T-cell (primary cell): ENCODE data around the gene INPP5A. TPM values are rescaled to one million over a fixed set of nuclear protein-coding genes. Genes with fewer than 3 reads are reported as not detected.

Experiments used
- ATAC-seq, 4 experiments: fragments of 200-7000 bp in 3 of 4; fragments of 150-1000 bp in 1 of 4; cut with Tn5 transposase; replicated peaks in 1 of 4; 1 replicate in 3 of 4; 2 replicates in 1 of 4; pipeline ENCODE4 v1.10.0; 2021; ENCODE audit warnings: moderate library complexity in 3 of 4, mild to moderate bottlenecking in 2 of 4, moderate number of reproducible peaks in 1 of 4
- CTCF ChIA-PET, 2 donors: fragments of 300-600 bp; sonication (Branson Sonifier 250); formaldehyde crosslinking; loops; one replicate each; lab custom pipeline; 2022; ENCODE audit warnings: antibody characterized with exemption in 2 of 2; lab: Charles Lee
- POLR2A ChIA-PET, 2 donors: fragments of 300-600 bp; sonication (Branson Sonifier 250); formaldehyde crosslinking; loops; one replicate each; lab custom pipeline; 2022; ENCODE audit warnings: antibody characterized with exemption in 2 of 2; lab: Charles Lee
- DNase-seq, 35 experiments: peaks; one replicate each; pipeline versions ENCODE4 v3.0.0 to v3.0.0-alpha.2; 2013 to 2023
- H3K27ac ChIP-seq: one replicate; pipeline ENCODE4 v1.5.1; 2013; ENCODE audit warnings: low read length
- H3K27me3 ChIP-seq, 2 experiments: replicated peaks in 1 of 2; 1 replicate in 1 of 2; 2 replicates in 1 of 2; pipeline versions ENCODE4 v1.6.1 to v1.7.0; 2013; ENCODE audit warnings: low read length in 1 of 2, mixed read lengths in 1 of 2; ENCODE audit not compliant: control insufficient read depth in 2 of 2, insufficient read depth in 2 of 2; ENCODE audit errors: extremely low read depth in 1 of 2
- H3K36me3 ChIP-seq, 2 donors: 1 replicate in 1 of 2; 2 replicates in 1 of 2; pipeline versions ENCODE4 v1.6.1 to v1.7.0; 2013; ENCODE audit warnings: low read length in 1 of 2; ENCODE audit not compliant: control insufficient read depth in 2 of 2, insufficient read depth in 1 of 2; ENCODE audit errors: extremely low read depth in 1 of 2
- H3K4me1 ChIP-seq, 2 experiments: 1 replicate in 1 of 2; 2 replicates in 1 of 2; pipeline versions ENCODE4 v1.6.1 to v1.7.0; 2013; ENCODE audit warnings: low read length in 2 of 2, mixed read lengths in 1 of 2; ENCODE audit not compliant: insufficient read depth in 2 of 2, control insufficient read depth in 1 of 2; ENCODE audit errors: extremely low read depth in 1 of 2
- H3K4me3 ChIP-seq, 2 donors: 1 replicate in 1 of 2; 2 replicates in 1 of 2; pipeline versions ENCODE4 v1.5.1 to v1.7.0; 2013; ENCODE audit warnings: mild to moderate bottlenecking in 2 of 2, low read length in 1 of 2, moderate library complexity in 1 of 2; ENCODE audit not compliant: control insufficient read depth in 1 of 2; ENCODE audit errors: extremely low read depth in 1 of 2
- H3K9me3 ChIP-seq: 2 replicates; pipeline ENCODE4 v1.7.0; 2013
- H3K27ac Mint-ChIP-seq, 2 donors: one replicate each; pipeline ENCODE4 v1.8.0; 2020 to 2021; ENCODE audit warnings: mild to moderate bottlenecking in 2 of 2, mixed read lengths in 2 of 2
- H3K27me3 Mint-ChIP-seq, 2 donors: one replicate each; pipeline ENCODE4 v1.8.0; 2021 to 2022; ENCODE audit warnings: mixed read lengths in 2 of 2
- H3K36me3 Mint-ChIP-seq: one replicate; pipeline ENCODE4 v1.8.0; 2021; ENCODE audit warnings: mixed read lengths
- H3K4me1 Mint-ChIP-seq, 3 donors: one replicate each; pipeline ENCODE4 v1.8.0; 2020 to 2022; ENCODE audit warnings: mixed read lengths in 3 of 3, mild to moderate bottlenecking in 1 of 3
- H3K4me3 Mint-ChIP-seq, 3 donors: one replicate each; pipeline ENCODE4 v1.8.0; 2020 to 2022; ENCODE audit warnings: mild to moderate bottlenecking in 3 of 3, mixed read lengths in 3 of 3, moderate library complexity in 3 of 3
- H3K9me3 Mint-ChIP-seq, 3 donors: one replicate each; pipeline ENCODE4 v1.8.0; 2020 to 2022; ENCODE audit warnings: mixed read lengths in 3 of 3
- WGBS: methylation state at CpG from one replicate; pipeline ENCODE4 v1.1.5; 2013; ENCODE audit warnings: missing lambda C conversion rate; ENCODE audit not compliant: insufficient coverage; 5-methylcytosine and 5-hydroxymethylcytosine counted together
- total RNA-seq, 35 experiments: library from RNA in 6 of 35; stranded (reverse) in 6 of 35; fragments of 120-200 nt in 1 of 35; gene quantifications; one replicate each; pipeline versions ENCODE4 v1.2.1 to v1.2.4 and lab custom pipeline; 2013 to 2026

INPP5A gene
- total RNA-seq, 5 donors from 2014 or later (not counting 1 experiment from before 2014, with no cell fraction given) = 20.9 to 23.1 (median 22.9) TPM

DNA sequence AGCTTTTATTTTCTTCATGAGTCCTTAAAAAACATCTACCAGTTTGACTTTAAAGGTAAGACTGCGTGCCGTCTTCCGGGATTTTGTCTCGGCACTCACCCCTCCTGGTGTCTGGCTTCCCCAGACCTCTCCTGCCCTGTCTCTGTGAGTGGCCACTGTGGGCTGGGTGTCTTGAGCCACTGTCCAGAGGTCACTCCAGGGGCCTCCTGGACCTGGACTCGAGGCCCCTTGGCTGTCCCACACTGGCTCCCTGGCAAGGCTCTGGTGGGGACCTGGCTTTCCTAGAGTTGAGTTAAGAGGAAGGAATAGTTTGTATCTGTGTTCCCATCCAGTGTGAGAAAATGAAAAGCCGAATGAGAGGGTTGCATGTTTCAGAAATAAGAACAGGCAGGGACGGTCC lies 152.8 kb downstream of the INPP5A start:
- Mint-ChIP-seq H3K27ac (no peak overlapping the region), H3K4me1 (peaks cover 0 to 5% (median under 1%) of the 10 kb centered on the region in 3 donors), H3K36me3 (peaks cover 40% of the 10 kb centered on the region), H3K9me3 (peaks cover 5 to 24% (median 6%) of the 10 kb centered on the region in 3 donors), H3K27me3 (no peaks in the 10 kb centered on the region), H3K4me3 (no peak overlapping the region)
- Histone ChIP-seq H3K36me3 (peaks cover 0 to 7% of the 10 kb centered on the region in 2 donors), H3K27me3 (no peaks in the 10 kb centered on the region), H3K4me3 (no peak overlapping the region), H3K9me3 (peaks cover 4% of the 10 kb centered on the region), H3K27ac (no peak overlapping the region), H3K4me1 (peaks cover 0 to 7% of the 10 kb centered on the region in 2 experiments)
- no peak for ATAC-seq
- over 99% methylated on average over 6 of the region's 7 CpGs for WGBS
- POLR2A ChIA-PET = no interaction called here
- DNase-seq = no peak
- CTCF ChIA-PET = no interaction called here

GRCh38 chr10:132690821-132691610 lies 153.4 kb downstream of the INPP5A start:
- CTCF ChIA-PET = no interaction called here
- Histone ChIP-seq H3K4me3 (no peak overlapping the region), H3K9me3 (peaks cover 4% of the 10 kb centered on the region), H3K4me1 (peaks cover 0 to under 1% of the 10 kb centered on the region in 2 experiments), H3K36me3 (peaks cover 0 to 7% of the 10 kb centered on the region in 2 donors), H3K27ac (no peak overlapping the region), H3K27me3 (no peaks in the 10 kb centered on the region)
- Mint-ChIP-seq H3K27me3 (no peaks in the 10 kb centered on the region), H3K4me1 (peaks cover 0 to 3% (median 3%) of the 10 kb centered on the region in 3 donors), H3K4me3 (no peak overlapping the region), H3K36me3 (peaks cover 46% of the 10 kb centered on the region), H3K27ac (no peak overlapping the region), H3K9me3 (peaks cover 5 to 26% (median 6%) of the 10 kb centered on the region in 3 donors)
- POLR2A ChIA-PET = no interaction called here
- DNase-seq (no peak), ATAC-seq (no peak)
- 98% methylated on average over 52 of the region's 56 CpGs for WGBS

DNA sequence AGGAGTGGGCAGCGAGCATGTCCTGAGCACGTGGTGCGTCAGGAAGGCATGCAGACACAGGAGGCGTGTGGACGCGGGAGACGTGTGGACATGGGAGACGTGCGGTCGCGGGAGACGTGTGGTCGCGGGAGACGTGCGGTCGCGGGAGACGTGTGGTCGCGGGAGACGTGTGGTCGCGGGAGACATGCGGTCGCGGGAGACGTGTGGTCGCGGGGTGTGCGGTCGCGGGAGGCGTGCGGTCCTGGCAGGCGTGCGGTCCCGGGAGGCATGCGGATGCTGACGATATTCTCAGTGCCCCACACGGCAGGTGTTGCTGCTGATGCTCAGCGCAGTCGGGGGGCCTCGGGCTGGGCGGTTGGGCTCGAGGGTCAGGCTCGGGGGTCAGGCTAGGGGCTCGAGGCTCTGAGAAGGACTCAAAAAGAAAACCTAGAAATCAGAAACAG lies 154.1 kb downstream of the INPP5A start:
- Histone ChIP-seq H3K27me3 (no peaks in the 10 kb centered on the region), H3K4me3 (no peak overlapping the region), H3K36me3 (peaks cover 0 to 7% of the 10 kb centered on the region in 2 donors), H3K27ac (no peak overlapping the region), H3K4me1 (no peaks in the 10 kb centered on the region), H3K9me3 (peaks cover 4% of the 10 kb centered on the region)
- Mint-ChIP-seq H3K4me1 (peaks cover 0 to 3% (median 3%) of the 10 kb centered on the region in 3 donors), H3K36me3 (peaks cover 46% of the 10 kb centered on the region), H3K4me3 (no peak overlapping the region), H3K9me3 (peaks cover 5 to 26% (median 6%) of the 10 kb centered on the region in 3 donors), H3K27ac (no peak overlapping the region), H3K27me3 (no peaks in the 10 kb centered on the region)
- DNase-seq (no peak), ATAC-seq (no peak)
- POLR2A ChIA-PET = no interaction called here
- 98% methylated on average over 48 of the region's 48 CpGs for WGBS
- CTCF ChIA-PET = no interaction called here

- Mint-ChIP-seq H3K9me3 (peaks cover 5 to 26% (median 6%) of the 10 kb centered on the region in 3 donors), H3K36me3 (peaks cover 49% of the 10 kb centered on the region), H3K4me3 (no peak overlapping the region), H3K27ac (no peak overlapping the region), H3K4me1 (peaks cover 0 to 3% (median 3%) of the 10 kb centered on the region in 3 donors), H3K27me3 (no peaks in the 10 kb centered on the region)
- DNase-seq (no peak), ATAC-seq (no peak)
- Histone ChIP-seq H3K4me3 (no peak overlapping the region), H3K27me3 (no peaks in the 10 kb centered on the region), H3K27ac (no peak overlapping the region), H3K4me1 (no peaks in the 10 kb centered on the region), H3K36me3 (peaks cover 0 to 7% of the 10 kb centered on the region in 2 donors), H3K9me3 (peaks cover 4% of the 10 kb centered on the region)
- ChIA-PET CTCF (no interaction called here), POLR2A (no interaction called here)
- no CpG with 5 or more reads among the region's 2 CpGs for WGBS
Observed at GRCh38 chr10:132692311-132692710, 154.7 kb downstream of the INPP5A start.

DNA sequence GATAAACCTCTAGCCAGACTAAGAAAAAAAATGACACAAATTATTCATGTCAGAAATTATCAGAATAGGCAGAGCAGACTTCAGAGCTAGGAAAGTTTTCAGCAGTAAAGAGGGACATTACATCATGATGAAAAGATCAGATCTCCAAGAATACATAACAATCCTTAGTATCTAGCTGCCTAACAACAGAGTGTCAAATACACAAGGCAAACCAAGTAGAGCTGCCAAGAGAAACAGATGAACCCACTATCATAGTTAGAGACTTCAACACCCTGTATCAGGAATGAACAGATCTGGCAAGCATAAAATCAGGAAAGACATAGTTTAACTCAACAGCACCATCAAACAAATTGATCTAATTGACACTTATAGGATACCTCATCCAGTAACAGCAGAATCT lies 156.1 kb downstream of the INPP5A start:
- H3K27ac ChIP-seq = no peak overlapping the region
- H3K4me1 Mint-ChIP-seq = peaks cover 0 to 3% (median 2%) of the 10 kb centered on the region in 3 donors
- peaks cover 5 to 26% (median 6%) of the 10 kb centered on the region in 3 donors for H3K9me3 Mint-ChIP-seq
- H3K27ac Mint-ChIP-seq = no peak overlapping the region
- H3K4me1 ChIP-seq = no peaks in the 10 kb centered on the region
- no peak overlapping the region for H3K4me3 Mint-ChIP-seq
- DNase-seq (no peak), ATAC-seq (no peak)
- CTCF ChIA-PET = interaction anchor here in 1 of 2 donors (0.5 kb wide), 1 partner anchor 395 kb away, joined by 4 read pairs; no protein-coding TSS in a partner anchor
- no peaks in the 10 kb centered on the region for H3K27me3 Mint-ChIP-seq
- peaks cover 4% of the 10 kb centered on the region for H3K9me3 ChIP-seq
- no peaks in the 10 kb centered on the region for H3K27me3 ChIP-seq
- H3K36me3 Mint-ChIP-seq = peaks cover 56% of the 10 kb centered on the region
- H3K4me3 ChIP-seq = no peak overlapping the region
- H3K36me3 ChIP-seq = peaks cover 3 to 14% of the 10 kb centered on the region in 2 donors
- POLR2A ChIA-PET = interaction anchor here in 1 of 2 donors (0.6 kb wide), 1 partner anchor 138 kb away, joined by 3 read pairs; no protein-coding TSS in a partner anchor

DNA sequence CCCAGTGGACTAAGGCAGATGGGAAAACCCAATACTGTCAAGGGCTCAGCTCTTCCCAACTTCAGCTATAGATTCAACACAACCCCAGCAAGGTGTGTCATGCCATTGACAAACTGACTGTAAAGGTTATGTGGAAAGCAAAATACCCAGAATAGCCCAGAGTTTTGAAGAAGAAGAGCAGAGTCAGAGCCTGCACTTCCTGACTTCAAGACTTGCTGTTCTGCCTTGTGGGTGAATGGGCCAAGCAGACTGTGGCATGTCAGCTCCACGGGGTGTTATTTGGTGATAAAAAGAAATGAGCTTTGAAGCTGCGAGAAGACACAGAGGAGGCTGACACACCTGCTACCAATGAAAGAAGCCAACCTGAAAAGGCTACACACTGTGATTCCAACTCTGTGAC lies 158.6 kb downstream of the INPP5A start:
- ChIA-PET POLR2A (no interaction called here), CTCF (no interaction called here)
- Mint-ChIP-seq H3K27me3 (no peaks in the 10 kb centered on the region), H3K4me1 (peaks cover 0 to 3% (median 0%) of the 10 kb centered on the region in 3 donors), H3K4me3 (no peak overlapping the region), H3K27ac (no peak overlapping the region), H3K9me3 (peaks cover 5 to 26% (median 6%) of the 10 kb centered on the region in 3 donors), H3K36me3 (peaks cover 53% of the 10 kb centered on the region)
- no CpG with 5 or more reads among the region's 2 CpGs for WGBS
- Histone ChIP-seq H3K4me3 (no peak overlapping the region), H3K36me3 (peaks cover 3 to 12% of the 10 kb centered on the region in 2 donors), H3K27ac (no peak overlapping the region), H3K4me1 (no peaks in the 10 kb centered on the region), H3K27me3 (no peaks in the 10 kb centered on the region), H3K9me3 (peaks cover 4% of the 10 kb centered on the region)
- ATAC-seq = no peak
- DNase-seq = no peak
